Measurements from ENCODE around the gene NR4A2. TPM values are rescaled to one million over a fixed set of nuclear protein-coding genes. Genes with fewer than 3 reads are reported as not detected.

NR4A2 gene
- total RNA-seq, 3 donors from 2014 or later, result 2.9 to 10.4 (median 3.0) TPM

GRCh38 chr2:156333951-156334495, 1.5 kb upstream of the NR4A2 start:
- ATAC-seq (peak; percentile 41), DNase-seq (peak; percentile 70 to 84 (median 82))
- Histone ChIP-seq H3K4me3 (peak overlapping the region; percentile 42), H3K4me1 (ENCODE audit: low read depth) (peaks cover 18% of the 10 kb centered on the region), H3K36me3 (ENCODE audit: low read depth) (no peaks in the 10 kb centered on the region), H3K9me3 (no peaks in the 10 kb centered on the region)
- TF ChIP-seq, protein P1, sequence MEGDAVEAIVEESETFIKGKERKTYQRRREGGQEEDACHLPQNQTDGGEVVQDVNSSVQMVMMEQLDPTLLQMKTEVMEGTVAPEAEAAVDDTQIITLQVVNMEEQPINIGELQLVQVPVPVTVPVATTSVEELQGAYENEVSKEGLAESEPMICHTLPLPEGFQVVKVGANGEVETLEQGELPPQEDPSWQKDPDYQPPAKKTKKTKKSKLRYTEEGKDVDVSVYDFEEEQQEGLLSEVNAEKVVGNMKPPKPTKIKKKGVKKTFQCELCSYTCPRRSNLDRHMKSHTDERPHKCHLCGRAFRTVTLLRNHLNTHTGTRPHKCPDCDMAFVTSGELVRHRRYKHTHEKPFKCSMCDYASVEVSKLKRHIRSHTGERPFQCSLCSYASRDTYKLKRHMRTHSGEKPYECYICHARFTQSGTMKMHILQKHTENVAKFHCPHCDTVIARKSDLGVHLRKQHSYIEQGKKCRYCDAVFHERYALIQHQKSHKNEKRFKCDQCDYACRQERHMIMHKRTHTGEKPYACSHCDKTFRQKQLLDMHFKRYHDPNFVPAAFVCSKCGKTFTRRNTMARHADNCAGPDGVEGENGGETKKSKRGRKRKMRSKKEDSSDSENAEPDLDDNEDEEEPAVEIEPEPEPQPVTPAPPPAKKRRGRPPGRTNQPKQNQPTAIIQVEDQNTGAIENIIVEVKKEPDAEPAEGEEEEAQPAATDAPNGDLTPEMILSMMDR (IDR thresholded peaks at IDR 0.05), result no peak
- intact Hi-C loops (cut with DNase I, micrococcal nuclease), result loop anchor here in 1 of 2 donors (2.0 to 10.0 kb wide), 2 partner anchors 67 to 149 kb away; no protein-coding TSS in a partner anchor

GRCh38 chr2:156333274-156333950, 891 bp upstream of the NR4A2 start:
- H3K36me3 ChIP-seq (ENCODE audit: low read depth), result no peaks in the 10 kb centered on the region
- peak; percentile 17 for ATAC-seq
- peak in 2 of 3 donors; percentile 41 to 65 for DNase-seq
- peaks cover 14% of the 10 kb centered on the region for H3K4me1 ChIP-seq (ENCODE audit: low read depth)
- H3K4me3 ChIP-seq, result peak overlapping the region; percentile 42
- H3K9me3 ChIP-seq, result no peaks in the 10 kb centered on the region
- TF ChIP-seq, protein P1 (IDR thresholded peaks at IDR 0.05), result no peak
- intact Hi-C loops (cut with DNase I, micrococcal nuclease), result loop anchor here in 1 of 2 donors (2.0 to 10.0 kb wide), 2 partner anchors 67 to 149 kb away; no protein-coding TSS in a partner anchor

DNA sequence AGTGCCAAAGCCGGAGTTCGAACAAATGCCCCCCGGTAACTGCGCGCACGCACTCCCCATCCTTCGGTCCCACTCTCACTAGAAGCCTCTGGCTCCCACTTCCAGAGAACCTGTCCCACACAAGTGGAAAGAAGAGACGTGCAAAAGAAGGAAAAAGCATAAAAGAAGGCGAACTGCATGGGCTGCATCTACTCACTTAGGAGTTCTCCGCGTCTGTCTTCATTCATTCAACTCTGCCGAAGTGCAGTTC, 312 bp downstream of the NR4A2 start:
- Histone ChIP-seq H3K4me1 (ENCODE audit: low read depth) (peaks cover 11% of the 10 kb centered on the region), H3K9me3 (no peaks in the 10 kb centered on the region), H3K36me3 (ENCODE audit: low read depth) (no peaks in the 10 kb centered on the region), H3K4me3 (peak overlapping the region; percentile 42)
- no peak for DNase-seq
- peak; percentile 2 for ATAC-seq
- TF ChIP-seq, protein P1 (IDR thresholded peaks at IDR 0.05), result no peak
- intact Hi-C loops (cut with DNase I, micrococcal nuclease), result loop anchor here in 1 of 2 donors (2.0 to 10.0 kb wide), 2 partner anchors 69 to 147 kb away; no protein-coding TSS in a partner anchor

DNA sequence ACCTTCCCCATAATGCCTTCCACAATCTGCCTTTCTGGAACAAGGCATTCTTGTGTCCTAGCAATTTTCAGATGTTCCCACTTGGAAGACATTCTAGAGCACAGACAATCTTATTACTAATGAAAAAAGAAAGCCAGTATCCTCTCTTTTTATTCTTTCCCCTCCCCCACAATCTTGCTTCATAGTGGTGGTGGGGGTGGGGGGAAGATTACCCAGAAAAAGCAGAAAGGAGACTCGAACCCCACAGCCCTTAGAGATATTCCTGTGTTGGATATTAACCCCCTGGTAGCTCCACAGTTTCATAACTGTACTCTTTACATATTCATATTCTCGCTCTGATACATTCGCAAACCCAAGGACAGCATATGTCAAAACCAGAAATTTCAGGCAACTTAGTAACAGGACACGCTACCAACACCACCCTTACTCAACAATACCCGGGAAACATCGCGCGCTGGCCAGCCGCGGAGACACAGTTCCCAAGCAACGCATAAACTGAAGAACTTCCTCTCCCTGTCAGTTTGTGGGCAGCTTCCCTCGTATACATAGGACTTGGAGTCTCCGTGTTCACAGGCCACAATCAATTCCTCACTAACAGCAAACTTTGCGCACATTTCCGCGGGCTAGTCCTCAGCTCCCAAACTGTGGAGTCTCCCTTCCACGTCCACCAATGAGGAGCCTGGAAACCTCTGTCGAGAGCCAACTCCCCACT, 793 bp downstream of the NR4A2 start:
- ATAC-seq, result peak; percentile 36
- Histone ChIP-seq H3K36me3 (ENCODE audit: low read depth) (no peaks in the 10 kb centered on the region), H3K4me1 (ENCODE audit: low read depth) (peaks cover 11% of the 10 kb centered on the region), H3K4me3 (peak overlapping the region; percentile 42), H3K9me3 (no peaks in the 10 kb centered on the region)
- TF ChIP-seq, protein P1 (IDR thresholded peaks at IDR 0.05), result no peak
- intact Hi-C loops (cut with DNase I, micrococcal nuclease), result loop anchor here in 1 of 2 donors (2.0 to 10.0 kb wide), 2 partner anchors 69 to 147 kb away; no protein-coding TSS in a partner anchor
- peak; percentile 77 to 78 (median 78) for DNase-seq

DNA sequence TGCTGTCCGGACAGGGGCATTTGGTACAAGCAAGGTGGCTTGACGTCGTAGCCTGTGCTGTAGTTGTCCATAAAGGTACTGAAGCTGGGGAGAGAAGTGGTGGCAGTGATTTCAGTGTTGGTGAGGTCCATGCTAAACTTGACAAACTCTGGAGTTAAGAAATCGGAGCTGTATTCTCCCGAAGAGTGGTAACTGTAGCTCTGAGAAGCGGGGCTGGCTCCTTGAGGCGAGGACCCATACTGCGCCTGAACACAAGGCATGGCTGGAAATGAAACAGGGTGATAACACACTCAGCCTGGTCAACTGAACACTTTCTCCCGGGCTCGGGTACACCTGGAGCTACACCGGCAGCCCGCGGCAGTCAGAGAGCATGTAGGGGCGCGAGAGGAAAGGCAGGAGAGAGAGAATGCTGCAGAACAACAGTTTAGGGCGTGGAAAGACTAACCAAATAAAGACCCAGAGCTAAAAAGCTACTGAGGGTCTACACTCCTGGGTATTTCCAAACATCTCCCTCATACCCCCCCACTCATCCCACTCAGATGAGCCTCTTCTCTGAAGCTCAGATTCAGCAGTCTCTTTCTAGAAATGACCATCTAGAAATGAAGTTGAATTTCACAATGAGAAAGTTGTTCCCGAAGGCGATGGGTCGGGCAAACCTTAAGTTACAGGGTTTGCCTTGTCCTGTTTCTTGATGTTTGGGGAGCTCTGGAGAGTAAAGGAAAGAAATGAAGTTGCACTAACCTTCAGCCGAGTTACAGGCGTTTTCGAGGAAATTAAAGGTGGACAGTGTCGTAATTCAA, 2.4 kb downstream of the NR4A2 start:
- no peak for ATAC-seq
- H3K9me3 ChIP-seq, result no peaks in the 10 kb centered on the region
- no peak overlapping the region for H3K4me3 ChIP-seq
- TF ChIP-seq, protein P1 (IDR thresholded peaks at IDR 0.05), result no peak
- no peak for DNase-seq
- peaks cover 8% of the 10 kb centered on the region for H3K4me1 ChIP-seq (ENCODE audit: low read depth)
- H3K36me3 ChIP-seq (ENCODE audit: low read depth), result no peaks in the 10 kb centered on the region
- intact Hi-C loops (cut with DNase I, micrococcal nuclease), result loop anchor here in 1 of 2 donors (10.0 kb wide), 1 partner anchor 145 kb away; no protein-coding TSS in a partner anchor

Measured in mucosa of descending colon (tissue), 3 donors.